ENCODE data around the gene COASY.

DNA sequence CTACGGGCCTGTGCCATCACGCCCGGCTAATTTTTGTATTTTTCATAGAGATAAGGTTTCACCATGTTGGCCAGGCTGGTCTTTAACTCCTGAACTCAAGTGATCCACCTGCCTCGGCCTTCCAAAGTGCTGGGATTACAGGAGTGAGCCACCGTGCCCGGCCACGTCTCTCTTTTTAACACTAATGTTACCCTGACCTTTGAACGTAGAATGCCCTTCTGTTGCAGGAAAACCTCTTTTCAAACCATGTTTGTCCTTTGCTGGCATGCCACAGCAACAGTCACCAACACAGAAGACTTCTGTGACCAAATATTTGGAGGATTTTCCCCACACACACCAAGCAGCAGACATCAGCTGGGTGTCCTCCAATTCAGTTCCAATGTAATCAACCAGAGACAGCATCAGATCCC lies 17.1 kb upstream of the COASY start:
- no peak for TF ChIP-seq CTCF (conservative IDR thresholded peaks at IDR 0.05 in 1 of 2, IDR thresholded peaks at IDR 0.05 in 1 of 2; ENCODE audit: extremely low read depth in 1 of 2, insufficient read depth in 1 of 2, low read depth in 1 of 2, low read length in 2 of 2)
- TF ChIP-seq EZH2 (IDR thresholded peaks at IDR 0.05; ENCODE audit: borderline replicate concordance, low read length), result no peak

Data from mammary epithelial cell (primary cell).